ENCODE measurements around the gene COMMD6.
A peak's percentile ranks its signal among the peaks of the same experiment; 100 is the strongest.

COMMD6 gene

GRCh38 chr13:75485286-75486062 lies 52.2 kb downstream of the COMMD6 start:
- no peak for DNase-seq

GRCh38 chr13:75482820-75483079 lies 54.9 kb downstream of the COMMD6 start:
- DNase-seq = no peak

DNA sequence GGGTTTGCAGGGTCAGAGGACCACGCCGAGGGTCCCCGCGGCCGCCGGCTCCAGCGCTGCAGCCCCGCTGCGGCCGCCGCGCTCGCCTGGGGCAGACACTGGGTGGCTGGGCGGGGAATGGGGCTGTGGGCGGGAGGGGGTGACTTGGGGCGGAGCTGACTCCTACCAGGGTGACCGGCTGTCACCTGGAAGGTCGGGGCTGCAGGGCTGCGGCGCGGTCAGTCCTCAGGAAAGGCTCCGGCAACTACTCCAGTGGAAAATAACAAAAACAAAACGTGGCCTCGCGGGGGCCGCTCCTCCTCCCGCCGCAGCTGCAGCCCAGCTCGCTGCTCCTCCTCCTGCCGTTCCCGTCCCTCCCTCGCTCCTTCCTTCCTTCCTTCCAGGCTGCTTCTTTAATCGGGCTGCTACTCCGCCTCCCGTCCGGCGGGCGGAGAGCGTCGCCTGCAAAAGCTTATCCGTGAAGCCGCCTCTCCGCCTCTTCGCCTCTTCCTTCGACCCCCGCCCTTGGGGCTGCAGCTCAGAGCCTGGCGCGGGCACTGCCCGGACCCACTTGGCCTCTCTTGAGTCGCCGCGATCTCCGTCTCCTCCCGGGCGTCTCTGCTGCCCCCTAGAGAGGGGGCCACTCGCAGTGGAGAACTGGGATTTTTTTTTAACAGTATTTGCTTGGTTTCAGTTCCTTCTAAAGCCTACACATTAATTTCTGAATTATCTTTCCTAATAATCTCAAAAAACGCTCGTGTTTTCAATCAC lies 55.4 kb downstream of the COMMD6 start, which contains the start of gene TBC1D4:
TSS of gene TBC1D4 (minus strand) at position 100 of the 750 bp plus-strand sequence. CDS start 402 bp downstream, outside the sequence.
- peak; percentile 98 for DNase-seq

- DNase-seq = peak; percentile 95
These were observed 56.2 kb downstream of the COMMD6 start for GRCh38 chr13:75481176-75482069.

GRCh38 chr13:75480671-75481175 lies 56.9 kb downstream of the COMMD6 start:
- peak; percentile 89 for DNase-seq

DNA sequence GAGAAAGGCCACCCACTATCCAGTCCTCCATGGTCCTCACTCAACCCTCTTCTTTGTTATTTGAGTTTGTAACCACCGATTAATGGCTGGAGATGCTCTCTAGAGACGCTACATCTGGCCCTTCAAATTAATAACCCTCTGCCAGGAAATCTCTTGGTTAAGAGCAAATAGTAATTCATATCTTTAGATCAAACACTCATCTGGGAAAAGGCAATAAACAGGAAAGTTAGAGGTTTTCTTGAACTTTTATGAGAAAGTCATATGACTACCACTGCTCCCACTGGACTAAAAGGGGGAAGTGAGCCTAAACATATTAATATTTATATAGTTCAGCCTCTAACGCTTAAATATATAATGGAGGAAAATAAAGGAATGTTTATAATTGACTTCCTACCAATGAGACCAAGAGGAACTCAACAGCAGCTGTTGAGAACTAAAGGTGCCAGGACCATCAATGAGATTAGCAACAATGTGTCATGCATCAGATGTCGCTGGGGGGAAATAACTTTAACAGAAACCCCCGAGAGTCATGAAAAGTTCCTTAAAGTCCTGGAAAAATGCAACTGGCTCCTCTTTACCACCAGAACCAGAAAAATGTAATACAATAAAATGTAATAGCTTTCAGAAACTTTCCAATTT lies 58.4 kb downstream of the COMMD6 start:
- no peak for DNase-seq

DNA sequence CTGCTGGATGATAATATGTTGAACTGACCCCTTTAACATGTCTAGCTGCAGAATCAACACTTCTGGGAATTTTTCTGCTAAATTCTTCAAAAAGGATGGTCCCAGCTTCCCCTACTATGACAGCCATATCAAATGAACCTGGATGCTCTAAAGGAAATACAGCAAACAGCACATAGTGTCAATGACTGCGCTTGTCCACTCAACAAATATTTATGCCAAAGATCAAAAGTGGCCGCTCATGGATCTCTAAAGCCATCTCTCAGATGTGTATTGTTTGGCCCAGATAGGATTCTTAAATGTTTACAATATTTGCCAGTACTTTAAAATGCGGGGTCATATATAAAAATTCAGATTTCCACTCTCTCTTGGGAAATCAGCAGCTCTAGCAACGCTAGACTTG lies 59.0 kb downstream of the COMMD6 start:
- no peak for DNase-seq
